Measurements from ENCODE around the gene CRACDL. TPM values are rescaled to one million over a fixed set of nuclear protein-coding genes. Genes with fewer than 3 reads are reported as not detected.

Gene CRACDL
- total and polyA plus RNA-seq, 2 donors (not counting 3 experiments of a cell fraction or from before 2014, with no cell fraction given) = 0.92 to 6.3 TPM

- Histone ChIP-seq H3K79me2 (ENCODE audit: control insufficient read depth, insufficient read depth, low read length) (no peaks in the 10 kb centered on the region), H3K4me1 (ENCODE audit: control insufficient read depth, extremely low read depth, insufficient read depth, low read length) (peaks cover 12% of the 10 kb centered on the region), H3K36me3 (ENCODE audit: control insufficient read depth in 2 of 2, extremely low read depth in 1 of 2, insufficient read depth in 2 of 2, low read length in 2 of 2) (no peaks in the 10 kb centered on the region), H4K20me1 (replicated peaks; ENCODE audit: control insufficient read depth, extremely low read depth, insufficient read depth, low read length) (no peaks in the 10 kb centered on the region), H3K9me1 (replicated peaks; ENCODE audit: control insufficient read depth, extremely low read depth, insufficient read depth, low read length) (no peaks in the 10 kb centered on the region), H3K4me2 (ENCODE audit: insufficient read depth, low read length) (no peak overlapping the region), H3K27me3 (ENCODE audit: control insufficient read depth in 2 of 2, insufficient read depth in 2 of 2, low read length in 2 of 2) (no peaks in the 10 kb centered on the region), H3K9me3 (replicated peaks; ENCODE audit: control insufficient read depth, insufficient read depth, low read length) (no peaks in the 10 kb centered on the region), H2AFZ (ENCODE audit: low read depth, low read length) (no peak overlapping the region), H3K27ac (ENCODE audit: insufficient read depth, low read depth, low read length) (no peak overlapping the region), H3K9ac (replicated peaks; ENCODE audit: extremely low read depth, insufficient read depth, low read length) (no peak overlapping the region), H3K4me3 (replicated peaks in 1 of 3; ENCODE audit: insufficient read depth in 1 of 3, low read depth in 1 of 3, low read length in 3 of 3) (no peak overlapping the region)
- BruUV-seq (replicated peaks) = no TSS peak
- POLR2A ChIA-PET = no interaction called here
- intact Hi-C loops (cut with micrococcal nuclease) (loop anchor here (2.0 kb wide), 1 partner anchor 99 kb away; no protein-coding TSS in a partner anchor), dilution Hi-C loops (cut with MboI; ENCODE audit: extremely low pct_ligation_motif_present, low sequenced_read_pairs) (no loop called here)
- TF ChIP-seq EZH2 (IDR thresholded peaks at IDR 0.05; ENCODE audit: borderline replicate concordance, low read depth, low read length, severe bottlenecking) (no peak), FOS (IDR thresholded peaks at IDR 0.05; ENCODE audit: borderline replicate concordance, insufficient read depth, low read length) (no peak), JUN (IDR thresholded peaks at IDR 0.05; ENCODE audit: borderline replicate concordance, insufficient read depth, insufficient read length, low read depth) (no peak), POLR2AphosphoS5 (IDR thresholded peaks at IDR 0.05; ENCODE audit: insufficient read depth, low read depth, low read length) (no peak), MYC (IDR thresholded peaks at IDR 0.05; ENCODE audit: low read depth, low read length) (no peak), MAX (IDR thresholded peaks at IDR 0.05; ENCODE audit: insufficient read depth, insufficient read length) (no peak), POLR2A (IDR thresholded peaks at IDR 0.05; ENCODE audit: low read depth, low read length) (no peak), CTCF (IDR thresholded peaks at IDR 0.05; ENCODE audit: extremely low read depth in 1 of 2, insufficient read depth in 1 of 2, low read depth in 1 of 2, low read length in 2 of 2) (no peak)
- CTCF ChIA-PET = interaction anchor here (1.2 to 1.6 kb wide), 2 partner anchors 11 to 177 kb away, joined by 3 to 4 read pairs; no protein-coding TSS in a partner anchor
- no peak for DNase-seq (ENCODE audit: low read depth, low spot score)
- FAIRE-seq = no peak
These were observed 110.2 kb downstream of the CRACDL start for GRCh38 chr2:98825858-98826257.
